Central memory CD4-positive, alpha-beta T cell (primary cell): ENCODE data around the gene OSBPL8.
A peak's percentile ranks its signal among the peaks of the same experiment; 100 is the strongest.
"Not testable (repeated sequence)": the region's sequence is repeated elsewhere in the genome, so short reads cannot be mapped to it uniquely, and the experiment has no call there.

Source experiments
- DNase-seq: peaks from one replicate; pipeline ENCODE4 v3.0.0; 2022

OSBPL8 gene

GRCh38 chr12:76413121-76413520, 146.4 kb downstream of the OSBPL8 start:
- DNase-seq: no peak

- no peak for DNase-seq
Measured at GRCh38 chr12:76410781-76411180, 148.8 kb downstream of the OSBPL8 start.

GRCh38 chr12:76410371-76410770, 149.2 kb downstream of the OSBPL8 start:
- no peak for DNase-seq

GRCh38 chr12:76409074-76409473, 150.5 kb downstream of the OSBPL8 start:
- no peak for DNase-seq

- no peak for DNase-seq
Measured at GRCh38 chr12:76407710-76408109, 151.9 kb downstream of the OSBPL8 start.

GRCh38 chr12:76402259-76402658, 157.3 kb downstream of the OSBPL8 start:
- DNase-seq: no peak

GRCh38 chr12:76400136-76400535, 159.4 kb downstream of the OSBPL8 start:
- no peak for DNase-seq

- no peak for DNase-seq
Measured at GRCh38 chr12:76399040-76399439, 160.5 kb downstream of the OSBPL8 start.

- no peak for DNase-seq
Measured at GRCh38 chr12:76398106-76398505, 161.5 kb downstream of the OSBPL8 start.

- DNase-seq: no peak
Measured at GRCh38 chr12:76391461-76391860, 168.1 kb downstream of the OSBPL8 start.

- no peak for DNase-seq
Measured at GRCh38 chr12:76387614-76388013, 172.0 kb downstream of the OSBPL8 start.

GRCh38 chr12:76384560-76384959, 175.0 kb downstream of the OSBPL8 start:
- DNase-seq: no peak

- no peak for DNase-seq
Measured at GRCh38 chr12:76383988-76384387, 175.6 kb downstream of the OSBPL8 start.

- DNase-seq: no peak
Measured at GRCh38 chr12:76379261-76379660, 180.3 kb downstream of the OSBPL8 start.

GRCh38 chr12:76376876-76377275, 182.7 kb downstream of the OSBPL8 start:
- not testable (repeated sequence) for DNase-seq

- DNase-seq: no peak
Measured at GRCh38 chr12:76375939-76376338, 183.6 kb downstream of the OSBPL8 start.

GRCh38 chr12:76375470-76375869, 184.1 kb downstream of the OSBPL8 start:
- no peak for DNase-seq

- no peak for DNase-seq
Measured at GRCh38 chr12:76374386-76375020, 185.1 kb downstream of the OSBPL8 start.

- no peak for DNase-seq
Measured at GRCh38 chr12:76368230-76368629, 191.3 kb downstream of the OSBPL8 start.

GRCh38 chr12:76366163-76366562, 193.4 kb downstream of the OSBPL8 start:
- DNase-seq: no peak

GRCh38 chr12:76364131-76364530, 195.4 kb downstream of the OSBPL8 start:
- not testable (repeated sequence) for DNase-seq

GRCh38 chr12:76360316-76360715, 199.3 kb downstream of the OSBPL8 start:
- no peak for DNase-seq

- DNase-seq: no peak
Measured at GRCh38 chr12:76356071-76356470, 203.5 kb downstream of the OSBPL8 start.

GRCh38 chr12:76348079-76348901, 211.3 kb downstream of the OSBPL8 start, which contains the start of gene BBS10:
Gene BBS10 (minus strand): TSS chr12:76348415. CDS start chr12:76348358, 57 bp downstream.
- DNase-seq: peak; percentile 83
